Activated CD4-positive, CD25-positive, alpha-beta regulatory T cell treated with anti-CD3 and anti-CD28 coated beads, Interleukin-2, amount 50 U/mL, for 16 hours (primary cell): ENCODE data around the gene NEBL.

Experiments
- DNase-seq: peaks from one replicate; pipeline ENCODE4 v3.0.0-alpha.2; 2020; ENCODE audit warnings: low read depth, low spot score

Gene NEBL

GRCh38 chr10:20858292-20859124, 38.6 kb downstream of the NEBL start:
- no peak for DNase-seq

GRCh38 chr10:20856484-20856883, 40.6 kb downstream of the NEBL start:
- no peak for DNase-seq

DNA sequence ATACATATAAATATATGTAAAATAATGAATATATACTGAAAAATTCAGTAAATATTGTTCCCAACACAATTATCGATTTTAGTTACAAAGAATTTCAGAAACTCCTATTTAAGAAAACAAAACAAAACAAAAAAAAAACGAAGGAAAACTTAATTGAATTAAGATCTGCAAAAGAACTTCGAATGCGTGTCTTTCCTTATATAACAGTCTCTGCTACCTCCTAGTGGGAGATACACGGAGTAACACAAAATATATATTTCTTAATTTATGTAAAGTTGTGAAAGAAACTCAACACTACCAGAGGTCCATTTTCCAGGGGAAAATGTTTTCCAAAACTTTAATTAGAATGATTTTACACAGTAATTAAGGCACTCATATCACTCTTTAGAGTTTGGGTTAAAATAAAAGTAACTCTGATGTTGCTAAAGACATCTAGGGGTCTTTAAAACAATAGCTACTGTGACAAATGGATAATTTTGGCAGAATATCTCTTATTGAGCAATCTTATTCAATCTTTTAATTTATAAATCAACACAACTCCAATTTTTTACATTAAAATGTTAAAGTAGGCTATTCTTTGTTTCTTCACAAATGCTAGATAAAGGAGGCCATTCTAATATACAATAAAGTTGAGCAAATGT, 41.6 kb downstream of the NEBL start:
- DNase-seq = no peak

DNA sequence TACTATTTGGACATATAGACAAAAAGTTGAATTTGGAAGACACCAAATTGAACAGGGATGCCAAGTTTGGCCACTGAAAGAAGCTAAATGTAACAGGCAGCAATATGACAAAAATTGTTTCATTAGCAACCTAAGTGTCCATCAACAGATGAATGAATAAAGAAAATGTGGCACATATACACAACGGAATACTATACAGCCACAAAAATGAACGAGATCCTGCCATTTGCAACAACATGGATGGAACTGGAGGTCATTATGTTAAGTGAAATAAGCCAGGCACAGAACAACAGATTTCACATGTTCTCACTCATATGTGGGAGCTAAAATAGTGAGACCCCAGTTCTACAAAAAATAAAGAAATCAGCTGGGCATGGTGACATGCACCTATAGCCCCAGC, 43.8 kb downstream of the NEBL start:
- no peak for DNase-seq

GRCh38 chr10:20852303-20852702, 44.8 kb downstream of the NEBL start:
- DNase-seq = no peak

- DNase-seq = no peak
Observed at GRCh38 chr10:20847512-20847911, 49.6 kb downstream of the NEBL start.

DNA sequence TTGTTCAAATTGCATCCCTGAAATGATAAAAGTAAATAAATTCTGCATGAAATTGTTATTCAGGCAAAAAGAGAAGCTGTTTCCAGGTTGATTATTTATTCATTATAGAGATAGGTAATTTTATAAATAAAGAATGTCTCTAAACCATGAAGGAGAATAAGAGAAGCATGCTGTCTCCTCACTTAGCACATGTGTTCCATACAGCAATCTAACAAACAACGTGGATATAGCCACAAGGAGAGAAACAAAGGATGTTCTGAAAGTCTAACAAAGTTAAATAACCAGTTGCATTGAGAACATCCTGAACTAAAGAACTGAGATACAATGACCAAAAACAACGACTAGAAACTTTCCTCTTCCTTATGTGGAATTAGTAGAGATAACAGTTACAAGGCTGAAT, 50.8 kb downstream of the NEBL start:
- DNase-seq = no peak

DNA sequence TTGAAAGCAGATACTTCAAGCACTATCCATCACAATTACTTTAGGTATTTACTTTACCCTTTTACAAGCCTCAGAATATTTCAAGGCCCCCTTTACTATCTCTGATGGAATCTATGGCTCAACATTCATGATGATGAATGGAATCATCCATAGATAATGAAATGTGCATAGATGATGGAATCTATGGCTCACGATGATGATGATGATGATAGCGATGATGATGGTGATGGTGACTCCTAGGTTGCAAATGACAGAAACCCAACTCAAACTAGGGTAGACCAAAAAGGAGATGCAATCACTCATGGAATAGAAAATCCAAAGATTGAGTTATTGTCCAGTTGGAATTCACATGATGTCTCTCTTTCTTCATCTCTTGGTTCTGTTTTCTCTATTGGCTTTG, 55.7 kb downstream of the NEBL start:
- DNase-seq = no peak

DNA sequence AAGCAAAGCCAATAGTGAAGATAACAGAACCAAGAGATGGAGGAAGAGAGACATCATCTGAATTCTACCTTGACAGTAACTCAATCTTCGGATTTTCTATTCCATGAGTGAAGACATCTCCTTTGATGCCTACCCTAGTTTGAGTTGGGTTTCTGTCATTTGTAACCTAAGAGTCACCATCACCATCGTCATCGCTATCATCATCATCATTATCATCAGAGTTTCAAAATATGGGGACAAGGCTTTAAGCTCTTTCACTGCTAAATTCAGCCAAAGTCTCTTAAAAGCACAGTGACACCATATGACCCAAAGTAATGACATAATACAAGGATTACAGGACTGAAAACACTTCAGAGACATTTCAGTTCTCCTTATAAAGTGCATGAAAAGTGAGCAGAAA, 57.2 kb downstream of the NEBL start:
- no peak for DNase-seq

- no peak for DNase-seq
Observed at GRCh38 chr10:20839141-20839540, 58.0 kb downstream of the NEBL start.

DNA sequence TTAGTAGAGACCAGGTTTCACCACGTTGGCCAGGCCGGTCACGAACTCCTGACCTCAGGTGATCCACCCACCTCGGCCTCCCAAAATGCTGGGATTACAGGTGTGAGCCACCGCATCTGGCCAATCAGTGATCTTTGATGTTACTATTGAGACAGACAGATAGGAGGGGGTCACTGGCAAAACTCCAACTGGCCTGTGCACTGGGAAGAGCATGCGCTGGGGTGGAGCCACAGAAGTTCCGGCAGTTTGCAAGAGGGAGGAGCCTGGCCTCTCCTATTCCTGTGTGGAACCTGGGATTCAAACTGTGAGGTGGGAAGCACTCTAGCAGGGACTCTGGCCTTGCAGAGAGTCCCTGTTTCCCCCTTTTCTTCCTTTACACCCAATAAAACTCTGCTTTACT, 60.7 kb downstream of the NEBL start:
- DNase-seq = no peak

DNA sequence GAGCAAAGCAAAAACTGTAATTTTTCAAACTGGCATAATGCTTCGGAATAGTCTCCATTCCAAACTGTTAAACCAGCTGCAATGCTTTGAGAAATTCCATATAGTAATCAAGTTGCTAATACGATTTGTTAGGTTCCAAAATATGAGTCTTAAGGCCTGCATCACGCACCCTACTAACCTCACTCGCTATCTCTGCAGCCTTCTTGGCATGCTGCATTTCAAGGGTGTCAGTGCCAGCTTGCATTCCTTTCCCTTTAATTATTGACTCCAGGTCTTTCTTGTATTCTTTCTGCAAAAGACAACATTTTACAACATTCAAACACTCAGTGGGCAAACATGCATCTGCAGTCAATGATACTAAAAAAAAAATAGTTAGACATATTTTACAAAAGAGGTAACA, 61.8 kb downstream of the NEBL start:
- no peak for DNase-seq

GRCh38 chr10:20834825-20835224, 62.3 kb downstream of the NEBL start:
- DNase-seq = no peak

DNA sequence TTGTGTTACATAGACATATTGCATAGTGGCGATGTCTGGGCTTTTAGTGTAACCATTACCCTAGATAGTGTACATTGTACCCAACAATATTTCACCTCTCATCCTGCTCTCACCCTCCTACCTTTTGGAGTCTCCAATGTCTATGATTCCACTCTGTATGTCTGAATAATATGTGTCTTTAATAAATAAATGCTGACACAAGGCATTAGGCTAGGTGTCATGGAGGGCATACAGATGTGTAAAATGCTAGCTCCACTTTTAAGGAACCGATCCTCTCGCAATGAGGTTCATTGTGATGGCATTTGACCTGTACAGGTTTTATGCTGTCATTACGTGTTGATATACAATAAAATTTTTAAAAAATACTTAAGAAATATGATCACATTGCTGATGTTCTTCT, 74.3 kb downstream of the NEBL start:
- no peak for DNase-seq

GRCh38 chr10:20817646-20818045, 79.5 kb downstream of the NEBL start:
- no peak for DNase-seq

DNA sequence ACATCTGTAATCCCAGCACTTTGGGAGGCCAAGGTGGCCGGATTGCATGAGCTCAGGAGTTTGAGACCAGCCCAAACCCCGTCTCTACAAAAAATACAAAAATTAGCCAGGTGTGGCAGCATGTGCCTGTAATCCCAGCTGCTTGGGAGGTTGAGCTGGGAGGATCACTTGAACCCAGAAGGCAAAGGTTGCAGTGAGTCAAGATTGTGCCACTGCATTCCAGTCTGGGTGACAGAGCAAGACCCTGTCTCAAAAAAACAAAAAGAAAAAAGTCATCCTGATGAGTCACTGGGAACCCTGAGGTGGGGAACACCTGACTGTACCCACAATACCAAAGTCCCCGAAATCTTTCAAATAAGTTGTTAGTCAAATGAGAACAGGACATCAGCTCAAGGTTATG, 80.0 kb downstream of the NEBL start:
- no peak for DNase-seq

DNA sequence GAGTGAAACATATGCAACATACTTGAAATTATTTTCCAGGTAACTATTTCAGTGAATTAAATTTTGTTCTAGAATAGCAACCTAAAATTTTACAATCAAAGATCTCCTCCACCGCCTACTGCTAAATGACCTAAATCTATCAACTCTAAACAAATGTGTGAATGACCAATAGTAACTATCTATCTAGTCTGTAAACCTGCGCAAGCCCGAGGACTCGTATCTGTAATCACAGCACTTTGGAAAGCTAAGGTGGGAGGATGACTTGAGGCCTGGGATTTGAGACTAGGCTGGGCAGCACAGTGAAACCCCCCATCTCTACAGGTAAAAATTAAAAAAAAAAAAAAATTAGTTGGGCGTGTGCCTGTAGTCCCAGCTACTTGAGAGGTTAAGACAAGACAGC, 83.0 kb downstream of the NEBL start:
- DNase-seq = no peak

- no peak for DNase-seq
Observed at GRCh38 chr10:20811131-20811530, 86.0 kb downstream of the NEBL start.

DNA sequence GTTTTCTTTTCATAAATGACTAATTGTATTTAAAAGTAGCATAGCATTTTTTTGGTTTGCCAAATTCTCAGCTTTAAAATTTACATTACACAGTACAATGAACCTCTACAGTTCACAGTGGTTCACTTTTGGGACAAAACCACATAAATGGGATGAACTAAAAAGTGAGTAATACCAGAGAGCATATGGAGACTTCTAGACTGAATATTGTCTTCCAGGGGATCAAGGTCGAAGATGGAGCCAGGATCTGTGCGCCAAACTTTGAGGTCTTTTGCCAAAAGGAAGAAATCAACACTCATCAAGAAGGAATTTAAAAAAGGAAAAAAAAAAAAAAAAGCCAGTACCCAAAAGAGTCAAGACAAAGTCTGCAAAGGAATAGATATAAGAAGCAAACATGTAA, 87.5 kb downstream of the NEBL start:
- no peak for DNase-seq

GRCh38 chr10:20806487-20806886, 90.6 kb downstream of the NEBL start:
- no peak for DNase-seq

- no peak for DNase-seq
Observed at GRCh38 chr10:20797290-20797689, 99.8 kb downstream of the NEBL start.

DNA sequence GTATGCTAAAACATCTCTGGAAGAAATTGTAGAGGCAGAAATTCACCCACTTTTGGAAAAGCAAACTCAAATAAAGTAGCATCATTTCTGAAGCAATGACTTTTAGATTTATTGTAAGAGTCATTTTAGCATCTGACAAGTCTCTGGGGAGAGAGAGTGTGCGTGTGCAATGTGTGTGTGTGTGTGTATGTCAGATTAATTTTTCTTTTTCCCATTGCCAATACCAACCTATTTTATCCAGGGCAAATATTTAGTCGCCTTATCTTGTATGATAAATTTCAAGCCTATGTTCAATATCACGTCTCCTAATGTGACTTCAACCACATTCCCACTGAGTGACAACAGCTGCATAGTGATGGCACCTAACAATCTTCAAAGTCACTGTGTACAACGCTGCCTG, 101.7 kb downstream of the NEBL start:
- DNase-seq = no peak

GRCh38 chr10:20785174-20785573, 111.9 kb downstream of the NEBL start:
- DNase-seq = no peak
